Calu3 (cell line): ENCODE data around the gene P3H2. TPM values are rescaled to one million over a fixed set of nuclear protein-coding genes. Genes with fewer than 3 reads are reported as not detected.

ENCODE experiments used
- BruUV-seq: library from RNA; stranded (reverse); fragments of 400-500 nt; replicated peaks from 2 replicates; lab custom pipeline; 2021; lab: Mats Ljungman, UMichigan
- CTCF ChIA-PET: fragments of 300-600 bp; sonication (Branson Sonifier 250); formaldehyde crosslinking; loops from one replicate; lab custom pipeline; 2022; ENCODE audit warnings: antibody characterized with exemption; lab: Charles Lee
- DNase-seq: peaks from one replicate; pipeline ENCODE4 v3.0.0; 2022
- H3K27ac Mint-ChIP-seq: one replicate; pipeline ENCODE4 v1.8.0; 2022; ENCODE audit warnings: mixed read lengths; ENCODE audit not compliant: unreplicated experiment
- H3K27me3 Mint-ChIP-seq: one replicate; pipeline ENCODE4 v1.8.0; 2022; ENCODE audit warnings: mixed read lengths; ENCODE audit not compliant: unreplicated experiment
- H3K36me3 Mint-ChIP-seq: one replicate; pipeline ENCODE4 v1.8.0; 2022; ENCODE audit warnings: mild to moderate bottlenecking, moderate library complexity, mixed read lengths; ENCODE audit not compliant: insufficient read depth, unreplicated experiment
- H3K4me1 Mint-ChIP-seq: one replicate; pipeline ENCODE4 v1.8.0; 2022; ENCODE audit warnings: mild to moderate bottlenecking, low read depth, mixed read lengths; ENCODE audit not compliant: unreplicated experiment
- H3K4me3 Mint-ChIP-seq: one replicate; pipeline ENCODE4 v1.8.0; 2022; ENCODE audit warnings: mild to moderate bottlenecking, low read depth, moderate library complexity, mixed read lengths; ENCODE audit not compliant: unreplicated experiment
- H3K9me3 Mint-ChIP-seq: one replicate; pipeline ENCODE4 v1.8.0; 2022; ENCODE audit warnings: low read depth, mixed read lengths; ENCODE audit not compliant: unreplicated experiment
- intact Hi-C: fragments of 100-400 bp; cut with micrococcal nuclease; formaldehyde crosslinking; loops from one replicate; pipeline ENCODE4 v1.10.0; 2022; ENCODE audit not compliant: unreplicated experiment
- total RNA-seq: library from RNA; stranded (reverse); gene quantifications from 2 replicates; pipeline ENCODE4 v1.2.3, GENCODE V29; 2022
- TF ChIP-seq, protein P1 (sequence below): fragments of 200-600 bp; IDR thresholded peaks from one replicate; pipeline ENCODE4 v1.8.0; 2022; ENCODE audit warnings: antibody characterized with exemption; ENCODE audit not compliant: unreplicated experiment

Gene P3H2
- total RNA-seq, 1 experiment from 2014 or later = 7.1 TPM

DNA sequence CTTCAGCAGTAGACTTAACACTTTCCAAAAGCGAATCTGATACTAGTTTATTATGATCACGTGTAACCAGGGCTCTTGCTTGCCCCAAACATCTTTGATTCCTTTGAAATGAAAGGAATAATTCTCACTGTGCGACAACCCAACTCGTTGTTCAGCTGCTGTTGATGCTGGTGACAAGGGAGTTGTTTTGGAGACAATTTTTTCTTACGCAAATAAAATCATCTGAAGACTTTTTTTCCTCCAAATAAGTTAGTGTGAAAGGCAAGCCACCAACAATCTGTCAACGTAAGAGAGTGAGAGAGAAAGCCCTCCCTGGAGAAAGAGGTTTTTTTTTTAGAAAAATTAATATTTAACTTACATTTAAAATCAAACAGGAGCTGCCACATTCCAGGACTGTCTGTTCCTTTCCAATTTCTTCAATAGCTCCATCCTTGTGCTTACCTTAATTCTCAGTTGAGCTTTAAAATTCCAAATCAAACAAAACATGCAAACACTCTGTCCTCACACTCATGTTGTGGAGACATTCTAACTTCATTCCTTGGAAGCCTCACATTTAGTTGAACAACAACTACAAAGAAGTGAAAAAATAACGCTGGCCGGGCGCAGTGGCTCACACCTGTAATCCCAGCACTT lies 4.9 kb upstream of the P3H2 start:
- Mint-ChIP-seq H3K36me3 (peaks cover 11% of the 10 kb centered on the region), H3K4me3 (peak overlapping the region; percentile 22), H3K4me1 (peaks cover 65% of the 10 kb centered on the region), H3K27ac (peak overlapping the region; percentile 57), H3K27me3 (peaks cover under 1% of the 10 kb centered on the region), H3K9me3 (no peaks in the 10 kb centered on the region)
- intact Hi-C loops = loop anchor here (10.0 kb wide), 1 partner anchor 189 kb away; no protein-coding TSS in a partner anchor
- no TSS peak for BruUV-seq
- TF ChIP-seq, protein P1, sequence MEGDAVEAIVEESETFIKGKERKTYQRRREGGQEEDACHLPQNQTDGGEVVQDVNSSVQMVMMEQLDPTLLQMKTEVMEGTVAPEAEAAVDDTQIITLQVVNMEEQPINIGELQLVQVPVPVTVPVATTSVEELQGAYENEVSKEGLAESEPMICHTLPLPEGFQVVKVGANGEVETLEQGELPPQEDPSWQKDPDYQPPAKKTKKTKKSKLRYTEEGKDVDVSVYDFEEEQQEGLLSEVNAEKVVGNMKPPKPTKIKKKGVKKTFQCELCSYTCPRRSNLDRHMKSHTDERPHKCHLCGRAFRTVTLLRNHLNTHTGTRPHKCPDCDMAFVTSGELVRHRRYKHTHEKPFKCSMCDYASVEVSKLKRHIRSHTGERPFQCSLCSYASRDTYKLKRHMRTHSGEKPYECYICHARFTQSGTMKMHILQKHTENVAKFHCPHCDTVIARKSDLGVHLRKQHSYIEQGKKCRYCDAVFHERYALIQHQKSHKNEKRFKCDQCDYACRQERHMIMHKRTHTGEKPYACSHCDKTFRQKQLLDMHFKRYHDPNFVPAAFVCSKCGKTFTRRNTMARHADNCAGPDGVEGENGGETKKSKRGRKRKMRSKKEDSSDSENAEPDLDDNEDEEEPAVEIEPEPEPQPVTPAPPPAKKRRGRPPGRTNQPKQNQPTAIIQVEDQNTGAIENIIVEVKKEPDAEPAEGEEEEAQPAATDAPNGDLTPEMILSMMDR = no peak
- CTCF ChIA-PET = interaction anchor here (1.5 kb wide), 1 partner anchor 71 kb away, joined by 4 read pairs; no protein-coding TSS in a partner anchor
- DNase-seq = no peak

DNA sequence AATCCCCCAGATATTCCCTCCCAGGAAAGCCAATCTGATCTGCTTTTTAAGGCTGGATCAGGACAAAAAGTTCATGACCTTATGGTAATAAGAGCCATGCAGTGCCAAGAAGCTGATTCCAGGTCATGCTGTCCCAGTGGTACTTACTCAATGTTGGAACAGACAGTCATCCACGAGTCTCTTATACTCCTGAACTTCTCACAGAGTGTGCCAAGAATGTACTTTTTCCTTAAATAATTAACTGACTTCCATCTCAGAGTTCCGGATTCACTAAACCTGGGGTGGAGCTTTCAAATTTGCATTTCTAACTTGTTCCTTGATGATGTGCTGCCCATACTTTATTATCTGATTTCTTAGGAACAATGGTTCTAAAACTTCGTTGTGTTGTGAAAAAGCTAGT lies 3.4 kb upstream of the P3H2 start:
- peak overlapping the region; percentile 23 for H3K4me3 Mint-ChIP-seq
- TF ChIP-seq, protein P1 = no peak
- intact Hi-C loops = loop anchor here (5.0 to 10.0 kb wide), 3 partner anchors 73 to 191 kb away; no protein-coding TSS in a partner anchor
- H3K27me3 Mint-ChIP-seq = peaks cover 15% of the 10 kb centered on the region
- peak; percentile 21 for DNase-seq
- no TSS peak for BruUV-seq
- peak overlapping the region; percentile 65 for H3K27ac Mint-ChIP-seq
- no peaks in the 10 kb centered on the region for H3K9me3 Mint-ChIP-seq
- peaks cover 72% of the 10 kb centered on the region for H3K4me1 Mint-ChIP-seq
- peaks cover 19% of the 10 kb centered on the region for H3K36me3 Mint-ChIP-seq
- CTCF ChIA-PET = interaction anchor here (0.8 kb wide), 2 partner anchors 16 to 1114 kb away, joined by 3 to 4 read pairs; no protein-coding TSS in a partner anchor

DNA sequence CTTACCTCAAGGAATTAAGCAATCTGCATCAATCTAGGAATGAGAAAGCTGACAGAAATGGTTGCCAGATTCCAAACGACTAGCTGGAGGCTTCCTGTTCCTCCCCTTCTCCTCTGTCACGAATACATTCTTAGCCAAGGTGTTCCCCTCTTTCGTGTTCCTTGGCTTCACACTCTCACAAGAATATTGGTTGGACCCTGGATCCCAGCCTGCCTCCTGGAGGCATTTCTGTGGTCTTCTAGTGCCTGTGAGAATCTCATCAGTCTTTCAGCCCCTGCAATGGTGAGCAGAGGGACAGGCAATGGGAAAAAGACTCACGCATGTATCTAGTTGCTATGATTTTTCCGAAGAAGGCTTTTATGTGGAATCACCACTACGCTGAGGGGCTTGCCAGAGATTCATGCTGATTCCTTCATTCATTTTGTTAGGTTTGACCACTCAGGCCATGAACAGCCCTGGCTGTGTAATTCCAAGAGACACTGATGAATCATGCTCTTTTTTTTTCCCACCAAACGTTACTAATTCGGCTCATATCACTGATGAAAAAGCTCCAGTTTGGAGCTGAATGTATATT lies 1.6 kb upstream of the P3H2 start:
- Mint-ChIP-seq H3K27ac (no peak overlapping the region), H3K4me1 (peaks cover 81% of the 10 kb centered on the region), H3K27me3 (peaks cover 21% of the 10 kb centered on the region), H3K9me3 (no peaks in the 10 kb centered on the region), H3K36me3 (peaks cover 19% of the 10 kb centered on the region), H3K4me3 (no peak overlapping the region)
- CTCF ChIA-PET = interaction anchor here (0.6 to 1.2 kb wide), 2 partner anchors 84 to 216 kb away, joined by 5 to 6 read pairs; no protein-coding TSS in a partner anchor
- TF ChIP-seq, protein P1 = no peak
- no peak for DNase-seq
- intact Hi-C loops = loop anchor here (5.0 to 10.0 kb wide), 3 partner anchors 75 to 193 kb away; no protein-coding TSS in a partner anchor
- no TSS peak for BruUV-seq

DNA sequence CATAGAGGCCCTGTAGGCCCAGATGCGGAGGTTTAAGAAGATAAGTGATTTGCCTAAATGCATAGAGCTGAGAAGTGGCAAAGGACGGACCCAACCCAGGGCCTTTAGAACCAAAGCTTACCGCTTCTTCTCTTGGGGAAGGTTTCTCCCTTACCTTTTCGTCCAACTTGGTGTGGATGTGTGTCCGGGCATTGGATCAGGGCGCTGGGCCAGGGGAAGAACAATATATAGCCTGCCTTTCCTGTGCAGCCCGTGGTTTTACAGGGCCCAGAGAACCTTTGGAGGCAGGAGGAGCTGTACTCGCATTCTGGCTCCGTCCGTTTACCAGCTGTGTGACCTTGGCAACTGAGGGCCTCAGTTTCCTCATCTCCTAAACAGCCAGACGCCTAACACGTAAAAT lies 686 bp upstream of the P3H2 start:
- peaks cover 83% of the 10 kb centered on the region for H3K4me1 Mint-ChIP-seq
- H3K27ac Mint-ChIP-seq = no peak overlapping the region
- TF ChIP-seq, protein P1 = no peak
- peaks cover 19% of the 10 kb centered on the region for H3K36me3 Mint-ChIP-seq
- H3K4me3 Mint-ChIP-seq = peak overlapping the region; percentile 63
- H3K9me3 Mint-ChIP-seq = no peaks in the 10 kb centered on the region
- intact Hi-C loops = loop anchor here (1.0 to 10.0 kb wide), 4 partner anchors 76 to 193 kb away; no protein-coding TSS in a partner anchor
- DNase-seq = no peak
- BruUV-seq = no TSS peak
- CTCF ChIA-PET = interaction anchor here (0.6 to 1.6 kb wide), 6 partner anchors 9 to 263 kb away, joined by 4 to 8 read pairs (median 6); no protein-coding TSS in a partner anchor
- peaks cover 21% of the 10 kb centered on the region for H3K27me3 Mint-ChIP-seq
